DOHH2 (cell line): ENCODE data around the gene SNRPA1.

ENCODE experiments used
- CTCF ChIP-seq: fragments of 200-600 bp; sonication (generic); IDR thresholded peaks from one replicate; pipeline ENCODE4 v1.5.1; 2014; ENCODE audit warnings: antibody characterized with exemption, mild to moderate bottlenecking, low read depth, low read length; ENCODE audit not compliant: poor library complexity, severe bottlenecking
- EZH2phosphoT487 ChIP-seq: fragments of 200-600 bp; sonication (generic); IDR thresholded peaks from 2 replicates; pipeline ENCODE4 v1.6.1; 2017; ENCODE audit warnings: borderline replicate concordance, mild to moderate bottlenecking, antibody characterized with exemption, low read length, moderate library complexity, mixed read lengths

DNA sequence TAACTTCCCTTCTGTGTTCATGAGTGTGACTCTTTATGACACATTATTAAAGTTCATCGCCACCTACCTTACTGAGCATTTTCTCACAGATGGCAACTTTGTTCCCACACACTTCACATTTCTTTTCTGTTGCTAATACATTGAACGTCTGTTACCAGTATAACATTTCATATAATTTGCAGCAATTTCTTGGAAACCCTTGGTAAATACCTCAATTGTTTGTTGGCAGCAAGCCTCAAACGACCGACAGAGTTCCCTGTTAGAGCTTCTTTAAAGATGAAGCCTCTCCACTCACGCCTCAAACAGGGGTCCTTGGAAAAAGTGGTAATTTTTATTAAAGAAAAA lies 40.0 kb downstream of the SNRPA1 start:
- TF ChIP-seq CTCF (no peak), EZH2phosphoT487 (no peak)
